Glutamatergic neuron (in vitro differentiated cells): ENCODE results near the gene PAQR5. TPM values are rescaled to one million over a fixed set of nuclear protein-coding genes. Genes with fewer than 3 reads are reported as not detected.

Source experiments
- DNase-seq: peaks from one replicate; pipeline ENCODE4 v3.0.0; 2022
- H3K27ac Mint-ChIP-seq: one replicate; pipeline ENCODE4 v1.8.0; 2020; ENCODE audit warnings: mild to moderate bottlenecking, mixed read lengths, inconsistent platforms; ENCODE audit not compliant: unreplicated experiment
- H3K27me3 Mint-ChIP-seq: one replicate; pipeline ENCODE4 v1.8.0; 2020; ENCODE audit warnings: mild to moderate bottlenecking, moderate library complexity, mixed read lengths, inconsistent platforms; ENCODE audit not compliant: unreplicated experiment
- H3K36me3 Mint-ChIP-seq: one replicate; pipeline ENCODE4 v1.8.0; 2020; ENCODE audit warnings: mild to moderate bottlenecking, mixed read lengths, inconsistent platforms; ENCODE audit not compliant: unreplicated experiment
- H3K4me1 Mint-ChIP-seq: one replicate; pipeline ENCODE4 v1.8.0; 2020; ENCODE audit warnings: mild to moderate bottlenecking, low read depth, mixed read lengths, inconsistent platforms; ENCODE audit not compliant: unreplicated experiment
- H3K4me3 Mint-ChIP-seq: one replicate; pipeline ENCODE4 v1.8.0; 2020; ENCODE audit warnings: mild to moderate bottlenecking, mixed read lengths, inconsistent platforms; ENCODE audit not compliant: unreplicated experiment
- H3K9me3 Mint-ChIP-seq: one replicate; pipeline ENCODE4 v1.8.0; 2020; ENCODE audit warnings: mild to moderate bottlenecking, moderate library complexity, mixed read lengths, inconsistent platforms; ENCODE audit not compliant: unreplicated experiment
- CTCF ChIP-seq: fragments of 200-600 bp; sonication (generic); IDR thresholded peaks from one replicate; pipeline ENCODE4 v1.5.0; 2021; ENCODE audit not compliant: partially characterized antibody, unreplicated experiment
- total RNA-seq: library from RNA; stranded (reverse); fragmentation: NEBNext Ultra II Directional; extraction: Animal tissue kit (Norgen Biotek cat#: 25700); gene quantifications from one replicate; pipeline ENCODE4 v1.2.1, GENCODE V29; 2021; ENCODE audit not compliant: unreplicated experiment

Gene PAQR5
- total RNA-seq, 1 donor from 2014 or later = not detected

GRCh38 chr15:69317392-69317841 lies 18.7 kb downstream of the PAQR5 start:
- no peak overlapping the region for H3K27ac Mint-ChIP-seq
- H3K4me3 Mint-ChIP-seq = no peak overlapping the region

GRCh38 chr15:69318033-69318432 lies 19.3 kb downstream of the PAQR5 start:
- no peak for DNase-seq
- H3K9me3 Mint-ChIP-seq = no peaks in the 10 kb centered on the region
- H3K36me3 Mint-ChIP-seq = no peaks in the 10 kb centered on the region
- no peak overlapping the region for H3K4me3 Mint-ChIP-seq
- H3K4me1 Mint-ChIP-seq = no peaks in the 10 kb centered on the region
- no peak for TF ChIP-seq CTCF
- peaks cover 3% of the 10 kb centered on the region for H3K27me3 Mint-ChIP-seq
- no peak overlapping the region for H3K27ac Mint-ChIP-seq

More at GRCh38 chr15:69317392-69317841, 18.7 kb downstream of the PAQR5 start:
- TF ChIP-seq CTCF = no peak
- Mint-ChIP-seq H3K9me3 (no peaks in the 10 kb centered on the region), H3K27me3 (peaks cover 3% of the 10 kb centered on the region), H3K4me1 (no peaks in the 10 kb centered on the region), H3K36me3 (no peaks in the 10 kb centered on the region)
- DNase-seq = no peak

- no peaks in the 10 kb centered on the region for H3K4me1 Mint-ChIP-seq
- H3K27ac Mint-ChIP-seq = no peak overlapping the region
- no peak for DNase-seq
- H3K9me3 Mint-ChIP-seq = no peaks in the 10 kb centered on the region
- no peaks in the 10 kb centered on the region for H3K36me3 Mint-ChIP-seq
- no peak overlapping the region for H3K4me3 Mint-ChIP-seq
- peaks cover 3% of the 10 kb centered on the region for H3K27me3 Mint-ChIP-seq
- TF ChIP-seq CTCF = no peak
These were observed 21.0 kb downstream of the PAQR5 start for GRCh38 chr15:69319384-69320375.

GRCh38 chr15:69320977-69321554 lies 22.4 kb downstream of the PAQR5 start:
- TF ChIP-seq CTCF = no peak
- H3K36me3 Mint-ChIP-seq = no peaks in the 10 kb centered on the region
- H3K9me3 Mint-ChIP-seq = no peaks in the 10 kb centered on the region
- DNase-seq = no peak
- no peaks in the 10 kb centered on the region for H3K4me1 Mint-ChIP-seq
- H3K27me3 Mint-ChIP-seq = peaks cover 3% of the 10 kb centered on the region
- no peak overlapping the region for H3K4me3 Mint-ChIP-seq
- no peak overlapping the region for H3K27ac Mint-ChIP-seq

GRCh38 chr15:69323893-69324430 lies 25.2 kb downstream of the PAQR5 start:
- H3K4me3 Mint-ChIP-seq = no peak overlapping the region
- H3K27me3 Mint-ChIP-seq = no peaks in the 10 kb centered on the region
- H3K9me3 Mint-ChIP-seq = peaks cover under 1% of the 10 kb centered on the region
- no peaks in the 10 kb centered on the region for H3K4me1 Mint-ChIP-seq
- DNase-seq = no peak
- H3K36me3 Mint-ChIP-seq = no peaks in the 10 kb centered on the region
- no peak overlapping the region for H3K27ac Mint-ChIP-seq
- no peak for TF ChIP-seq CTCF
